ENCODE measurements around the gene MSMB.
"Not testable (repeated sequence)": the region's sequence is repeated elsewhere in the genome, so short reads cannot be mapped to it uniquely, and the experiment has no call there.

The MSMB gene

GRCh38 chr10:46064269-46064817 is 18.3 kb upstream of the MSMB start:
- no peak for TF ChIP-seq POLR2A (IDR thresholded peaks at IDR 0.05; ENCODE audit: low read depth, low read length)
- DNase-seq (ENCODE audit: insufficient read length) (no peak), FAIRE-seq (no peak)

GRCh38 chr10:46062723-46063428 is 16.8 kb upstream of the MSMB start:
- FAIRE-seq (no peak), DNase-seq (ENCODE audit: insufficient read length) (no peak)

GRCh38 chr10:46060706-46061105 is 14.6 kb upstream of the MSMB start:
- TF ChIP-seq TAF1 (IDR thresholded peaks at IDR 0.05; ENCODE audit: borderline replicate concordance, low read depth, low read length) (no peak), POLR2A (IDR thresholded peaks at IDR 0.05; ENCODE audit: low read depth, low read length) (no peak), POLR2AphosphoS5 (IDR thresholded peaks at IDR 0.05; ENCODE audit: low read depth, low read length) (no peak)
- DNase-seq (ENCODE audit: insufficient read length) (no peak), FAIRE-seq (no peak)

More at GRCh38 chr10:46062723-46063428, 16.8 kb upstream of the MSMB start:
- no peak for TF ChIP-seq POLR2AphosphoS5 (IDR thresholded peaks at IDR 0.05; ENCODE audit: low read depth, low read length)
- no peak for TF ChIP-seq POLR2A (IDR thresholded peaks at IDR 0.05; ENCODE audit: low read depth, low read length)
- no peak for TF ChIP-seq TAF1 (IDR thresholded peaks at IDR 0.05; ENCODE audit: borderline replicate concordance, low read depth, low read length)

- DNase-seq (ENCODE audit: insufficient read length); FAIRE-seq: not testable (repeated sequence)
These were observed 11.9 kb upstream of the MSMB start for GRCh38 chr10:46057927-46058326.

- FAIRE-seq (no peak), DNase-seq (ENCODE audit: insufficient read length) (no peak)
- no peak for TF ChIP-seq POLR2AphosphoS5 (IDR thresholded peaks at IDR 0.05; ENCODE audit: low read depth, low read length)
- TF ChIP-seq TAF1 (IDR thresholded peaks at IDR 0.05; ENCODE audit: borderline replicate concordance, low read depth, low read length): no peak
- TF ChIP-seq POLR2A (IDR thresholded peaks at IDR 0.05; ENCODE audit: low read depth, low read length): no peak
These were observed 11.0 kb upstream of the MSMB start for GRCh38 chr10:46057038-46057437.

GRCh38 chr10:46055771-46056170 is 9.7 kb upstream of the MSMB start:
- TF ChIP-seq TAF1 (IDR thresholded peaks at IDR 0.05; ENCODE audit: borderline replicate concordance, low read depth, low read length) (no peak), POLR2A (IDR thresholded peaks at IDR 0.05; ENCODE audit: low read depth, low read length) (no peak), POLR2AphosphoS5 (IDR thresholded peaks at IDR 0.05; ENCODE audit: low read depth, low read length) (no peak)
- FAIRE-seq (no peak), DNase-seq (ENCODE audit: insufficient read length) (no peak)

- FAIRE-seq: no peak
- TF ChIP-seq POLR2A (IDR thresholded peaks at IDR 0.05; ENCODE audit: low read depth, low read length) (no peak), POLR2AphosphoS5 (IDR thresholded peaks at IDR 0.05; ENCODE audit: low read depth, low read length) (no peak), TAF1 (IDR thresholded peaks at IDR 0.05; ENCODE audit: borderline replicate concordance, low read depth, low read length) (no peak)
- no peak for DNase-seq (ENCODE audit: insufficient read length)
These were observed 7.7 kb upstream of the MSMB start for GRCh38 chr10:46053534-46054434.

GRCh38 chr10:46052791-46053375 is 6.8 kb upstream of the MSMB start:
- no peak for DNase-seq (ENCODE audit: insufficient read length)
- no peak for FAIRE-seq
- no peak for TF ChIP-seq POLR2AphosphoS5 (IDR thresholded peaks at IDR 0.05; ENCODE audit: low read depth, low read length)
- no peak for TF ChIP-seq POLR2A (IDR thresholded peaks at IDR 0.05; ENCODE audit: low read depth, low read length)
- no peak for TF ChIP-seq TAF1 (IDR thresholded peaks at IDR 0.05; ENCODE audit: borderline replicate concordance, low read depth, low read length)

- DNase-seq (ENCODE audit: insufficient read length) (no peak), FAIRE-seq (no peak)
- TF ChIP-seq POLR2AphosphoS5 (IDR thresholded peaks at IDR 0.05; ENCODE audit: low read depth, low read length) (no peak), TAF1 (IDR thresholded peaks at IDR 0.05; ENCODE audit: borderline replicate concordance, low read depth, low read length) (no peak), POLR2A (IDR thresholded peaks at IDR 0.05; ENCODE audit: low read depth, low read length) (no peak)
These were observed 6.2 kb upstream of the MSMB start for GRCh38 chr10:46052057-46052790.

GRCh38 chr10:46050941-46051623 is 5.0 kb upstream of the MSMB start:
- no peak for TF ChIP-seq POLR2AphosphoS5 (IDR thresholded peaks at IDR 0.05; ENCODE audit: low read depth, low read length)
- TF ChIP-seq POLR2A (IDR thresholded peaks at IDR 0.05; ENCODE audit: low read depth, low read length): no peak
- TF ChIP-seq TAF1 (IDR thresholded peaks at IDR 0.05; ENCODE audit: borderline replicate concordance, low read depth, low read length): no peak
- no peak for DNase-seq (ENCODE audit: insufficient read length)
- no peak for FAIRE-seq

GRCh38 chr10:46049497-46049831 is 3.4 kb upstream of the MSMB start:
- FAIRE-seq: not testable (repeated sequence)

More at GRCh38 chr10:46049497-46049831, 3.4 kb upstream of the MSMB start:
- not testable (repeated sequence) for DNase-seq (ENCODE audit: insufficient read length)

Measured in GM12892 (cell line).